ENCODE measurements around the gene PIWIL1. TPM values are rescaled to one million over a fixed set of nuclear protein-coding genes. Genes with fewer than 3 reads are reported as not detected.

The PIWIL1 gene
- total and polyA plus RNA-seq, 2 of the 4 experiments (the other 2 are of a cell fraction): not detected

DNA sequence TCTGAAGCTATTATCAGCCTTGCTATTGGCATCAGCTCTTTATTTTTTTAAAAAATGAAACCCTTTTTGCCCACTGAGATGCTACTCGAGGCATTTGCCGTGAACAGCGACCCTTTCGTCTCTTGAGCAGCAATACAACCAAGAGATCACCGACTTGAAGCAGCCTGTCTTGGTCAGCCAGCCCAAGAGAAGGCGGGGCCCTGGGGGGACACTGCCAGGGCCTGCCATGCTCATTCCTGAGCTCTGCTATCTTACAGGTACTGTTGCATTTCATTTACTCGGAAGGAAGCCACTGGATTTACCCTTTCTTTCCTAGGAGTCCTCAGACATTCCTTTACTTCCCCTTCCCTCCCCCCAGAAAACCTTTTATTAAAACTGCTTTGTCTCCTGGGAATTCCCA, 16.7 kb downstream of the PIWIL1 start:
- Histone ChIP-seq H2BK15ac (ENCODE audit: low read depth, low read length) (no peak overlapping the region), H3K79me1 (ENCODE audit: low read depth in 1 of 2, low read length in 2 of 2) (no peaks in the 10 kb centered on the region), H3K27ac (ENCODE audit: insufficient read depth, low read length) (no peak overlapping the region), H4K5ac (ENCODE audit: low read depth, low read length) (no peak overlapping the region), H2AK9ac (replicated peaks; ENCODE audit: low read depth, low read length, poor library complexity) (no peak overlapping the region), H3K9ac (ENCODE audit: low read depth, low read length) (no peak overlapping the region), H3K4me2 (ENCODE audit: low read depth, low read length) (no peak overlapping the region), H3K9me3 (ENCODE audit: control insufficient read depth, insufficient read depth, low read length) (peaks cover 21% of the 10 kb centered on the region), H2AK5ac (ENCODE audit: low read depth, low read length) (no peak overlapping the region), H3K4ac (ENCODE audit: low read depth, low read length) (no peak overlapping the region), H3K14ac (replicated peaks; ENCODE audit: low read depth, low read length) (no peak overlapping the region), H3K9me1 (ENCODE audit: insufficient read depth, low read length) (no peaks in the 10 kb centered on the region), H3K18ac (ENCODE audit: low read depth, low read length) (no peak overlapping the region), H3K4me3 (ENCODE audit: insufficient read depth, low read depth, low read length) (no peak overlapping the region), H4K91ac (ENCODE audit: insufficient read depth, low read depth, low read length) (no peak overlapping the region), H3K27me3 (ENCODE audit: control insufficient read depth, insufficient read depth, low read length) (no peaks in the 10 kb centered on the region), H2BK20ac (ENCODE audit: low read depth, low read length) (no peak overlapping the region), H2BK120ac (ENCODE audit: low read depth, low read length) (no peak overlapping the region), H4K8ac (ENCODE audit: low read depth in 2 of 2, low read length in 2 of 2) (no peak overlapping the region), H3K23ac (ENCODE audit: low read depth, low read length) (no peak overlapping the region), H2BK5ac (ENCODE audit: low read depth, low read length, poor library complexity, severe bottlenecking) (no peak overlapping the region), H3K36me3 (ENCODE audit: control insufficient read depth, insufficient read depth, low read length) (no peaks in the 10 kb centered on the region), H3K56ac (ENCODE audit: extremely low read depth, insufficient read depth, low read length) (no peak overlapping the region), H3K4me1 (ENCODE audit: control insufficient read depth, insufficient read depth, low read length) (no peaks in the 10 kb centered on the region), H2AFZ (replicated peaks; ENCODE audit: low read length, poor library complexity) (no peak overlapping the region), H4K20me1 (ENCODE audit: insufficient read depth, low read length) (no peaks in the 10 kb centered on the region)
- no TSS peak for BruUV-seq (replicated peaks)
- DNase-seq: no peak
- WGBS, 2 experiments (ENCODE audit: extremely low coverage in 2 of 2, insufficient read length in 1 of 2): no CpG with 5 or more reads among the region's 7 CpGs
- no peak for TF ChIP-seq BHLHE40 (IDR thresholded peaks at IDR 0.05; ENCODE audit: low read depth, low read length)
- no peak for TF ChIP-seq POLR2A (IDR thresholded peaks at IDR 0.05; ENCODE audit: low read depth, low read length)
- no peak for TF ChIP-seq MAZ (IDR thresholded peaks at IDR 0.05; ENCODE audit: borderline replicate concordance, low read depth, low read length)
- TF ChIP-seq, protein P1, sequence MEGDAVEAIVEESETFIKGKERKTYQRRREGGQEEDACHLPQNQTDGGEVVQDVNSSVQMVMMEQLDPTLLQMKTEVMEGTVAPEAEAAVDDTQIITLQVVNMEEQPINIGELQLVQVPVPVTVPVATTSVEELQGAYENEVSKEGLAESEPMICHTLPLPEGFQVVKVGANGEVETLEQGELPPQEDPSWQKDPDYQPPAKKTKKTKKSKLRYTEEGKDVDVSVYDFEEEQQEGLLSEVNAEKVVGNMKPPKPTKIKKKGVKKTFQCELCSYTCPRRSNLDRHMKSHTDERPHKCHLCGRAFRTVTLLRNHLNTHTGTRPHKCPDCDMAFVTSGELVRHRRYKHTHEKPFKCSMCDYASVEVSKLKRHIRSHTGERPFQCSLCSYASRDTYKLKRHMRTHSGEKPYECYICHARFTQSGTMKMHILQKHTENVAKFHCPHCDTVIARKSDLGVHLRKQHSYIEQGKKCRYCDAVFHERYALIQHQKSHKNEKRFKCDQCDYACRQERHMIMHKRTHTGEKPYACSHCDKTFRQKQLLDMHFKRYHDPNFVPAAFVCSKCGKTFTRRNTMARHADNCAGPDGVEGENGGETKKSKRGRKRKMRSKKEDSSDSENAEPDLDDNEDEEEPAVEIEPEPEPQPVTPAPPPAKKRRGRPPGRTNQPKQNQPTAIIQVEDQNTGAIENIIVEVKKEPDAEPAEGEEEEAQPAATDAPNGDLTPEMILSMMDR (conservative IDR thresholded peaks at IDR 0.05; ENCODE audit: low read depth, low read length): no peak
- TF ChIP-seq, protein P2, sequence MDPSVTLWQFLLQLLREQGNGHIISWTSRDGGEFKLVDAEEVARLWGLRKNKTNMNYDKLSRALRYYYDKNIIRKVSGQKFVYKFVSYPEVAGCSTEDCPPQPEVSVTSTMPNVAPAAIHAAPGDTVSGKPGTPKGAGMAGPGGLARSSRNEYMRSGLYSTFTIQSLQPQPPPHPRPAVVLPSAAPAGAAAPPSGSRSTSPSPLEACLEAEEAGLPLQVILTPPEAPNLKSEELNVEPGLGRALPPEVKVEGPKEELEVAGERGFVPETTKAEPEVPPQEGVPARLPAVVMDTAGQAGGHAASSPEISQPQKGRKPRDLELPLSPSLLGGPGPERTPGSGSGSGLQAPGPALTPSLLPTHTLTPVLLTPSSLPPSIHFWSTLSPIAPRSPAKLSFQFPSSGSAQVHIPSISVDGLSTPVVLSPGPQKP (IDR thresholded peaks at IDR 0.05; ENCODE audit: borderline replicate concordance, low read depth, low read length): no peak
- TF ChIP-seq RCOR1 (IDR thresholded peaks at IDR 0.05; ENCODE audit: insufficient replicate concordance, low read length): no peak
- no peak for TF ChIP-seq RAD21 (IDR thresholded peaks at IDR 0.05; ENCODE audit: low read length)
- TF ChIP-seq CHD1 (IDR thresholded peaks at IDR 0.05; ENCODE audit: low read depth, low read length): no peak
- no peak for TF ChIP-seq USF2 (IDR thresholded peaks at IDR 0.05; ENCODE audit: low read depth, low read length)
- TF ChIP-seq MXI1 (IDR thresholded peaks at IDR 0.05; ENCODE audit: borderline replicate concordance, low read depth, low read length): no peak
- TF ChIP-seq SMC3 (IDR thresholded peaks at IDR 0.05; ENCODE audit: low read depth, low read length): no peak
- TF ChIP-seq NFE2L2 (IDR thresholded peaks at IDR 0.05; ENCODE audit: low read depth, low read length): no peak
- no peak for TF ChIP-seq RFX5 (IDR thresholded peaks at IDR 0.05; ENCODE audit: low read depth, low read length)
- no peak for TF ChIP-seq FOS (IDR thresholded peaks at IDR 0.05; ENCODE audit: low read depth, low read length)
- no peak for TF ChIP-seq MAFK (IDR thresholded peaks at IDR 0.05; ENCODE audit: low read depth, low read length)
- TF ChIP-seq CEBPB (IDR thresholded peaks at IDR 0.05; ENCODE audit: low read depth, low read length): no peak
- intact Hi-C loops (cut with micrococcal nuclease) (no loop called here), dilution Hi-C loops (cut with HindIII; ENCODE audit: low sequenced_read_pairs, unreplicated experiment) (no loop called here), in situ Hi-C loops (cut with MboI; ENCODE audit: low sequenced_read_pairs) (no loop called here)
- POLR2A ChIA-PET (ENCODE audit: unreplicated experiment): no interaction called here
- no peak for ATAC-seq (ENCODE audit: low read depth)
- CTCF ChIA-PET: no interaction called here

Data from IMR-90 (cell line).